ENCODE measurements around the gene MTF1. TPM values are rescaled to one million over a fixed set of nuclear protein-coding genes. Genes with fewer than 3 reads are reported as not detected.
"Not testable (repeated sequence)": the region's sequence is repeated elsewhere in the genome, so short reads cannot be mapped to it uniquely, and the experiment has no call there.

MTF1 gene
- total RNA-seq, result 10 to 100 TPM; 22.1 to 33.9 TPM

DNA sequence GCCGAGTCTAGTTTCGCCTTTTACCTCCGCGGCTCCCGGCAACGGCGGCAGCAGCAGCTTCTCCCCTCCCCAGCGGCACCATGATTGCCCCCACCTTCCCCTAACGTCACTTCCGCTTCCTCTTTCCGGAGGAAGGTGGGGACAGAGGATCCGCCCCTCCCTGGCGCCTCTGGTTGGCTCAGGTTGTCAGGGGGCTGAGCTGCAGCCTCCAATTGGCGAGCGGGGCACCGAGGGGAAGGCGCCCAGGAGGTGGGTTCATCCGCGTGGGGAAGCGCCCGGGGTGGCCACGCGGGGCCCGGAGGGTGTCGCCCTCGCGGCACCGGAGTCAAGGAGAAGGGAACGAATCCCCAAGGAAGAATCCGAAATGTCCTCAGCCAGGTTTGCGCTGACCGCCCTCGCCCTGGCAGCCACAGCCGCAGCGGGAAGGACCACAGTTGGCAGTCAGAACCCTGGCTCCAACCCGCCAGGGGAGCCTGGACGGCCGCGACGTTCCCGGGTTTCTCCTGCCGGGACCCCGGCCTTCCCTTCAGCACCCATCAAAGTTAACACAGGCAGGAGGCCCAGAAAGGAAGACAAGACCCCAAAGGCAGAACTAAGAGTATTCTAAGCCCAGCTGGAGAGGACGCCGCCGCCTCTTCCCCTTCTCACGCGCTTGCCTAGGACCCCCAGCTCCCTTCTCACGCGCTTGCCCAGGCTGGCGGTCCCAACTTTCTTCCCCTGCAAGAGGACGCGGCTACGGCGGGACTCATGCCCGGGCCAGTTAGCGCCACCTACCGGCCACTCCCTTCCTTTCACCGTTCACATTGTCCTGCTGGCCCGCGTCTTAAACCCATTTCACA is at the start of gene MTF1:
MTF1 (minus strand) TSS at position 86 of the 839 bp plus-strand sequence. CDS start 1,934 bp downstream, outside the sequence.
- H3K4me3 ChIP-seq, result peak within 1 kb of the TSS; percentile 85
- peaks cover 4% of the 10 kb centered on the region for H3K36me3 ChIP-seq
- H3K4me1 ChIP-seq, result no peaks in the 10 kb centered on the region
- peak; percentile 98 for DNase-seq
- no peaks in the 10 kb centered on the region for H3K9me3 ChIP-seq
- peak within 1 kb of the TSS; percentile 94 to 97 for H3K9ac ChIP-seq (ENCODE audit: low read depth in 2 of 2, low read length in 2 of 2)
- TF ChIP-seq, protein P1, sequence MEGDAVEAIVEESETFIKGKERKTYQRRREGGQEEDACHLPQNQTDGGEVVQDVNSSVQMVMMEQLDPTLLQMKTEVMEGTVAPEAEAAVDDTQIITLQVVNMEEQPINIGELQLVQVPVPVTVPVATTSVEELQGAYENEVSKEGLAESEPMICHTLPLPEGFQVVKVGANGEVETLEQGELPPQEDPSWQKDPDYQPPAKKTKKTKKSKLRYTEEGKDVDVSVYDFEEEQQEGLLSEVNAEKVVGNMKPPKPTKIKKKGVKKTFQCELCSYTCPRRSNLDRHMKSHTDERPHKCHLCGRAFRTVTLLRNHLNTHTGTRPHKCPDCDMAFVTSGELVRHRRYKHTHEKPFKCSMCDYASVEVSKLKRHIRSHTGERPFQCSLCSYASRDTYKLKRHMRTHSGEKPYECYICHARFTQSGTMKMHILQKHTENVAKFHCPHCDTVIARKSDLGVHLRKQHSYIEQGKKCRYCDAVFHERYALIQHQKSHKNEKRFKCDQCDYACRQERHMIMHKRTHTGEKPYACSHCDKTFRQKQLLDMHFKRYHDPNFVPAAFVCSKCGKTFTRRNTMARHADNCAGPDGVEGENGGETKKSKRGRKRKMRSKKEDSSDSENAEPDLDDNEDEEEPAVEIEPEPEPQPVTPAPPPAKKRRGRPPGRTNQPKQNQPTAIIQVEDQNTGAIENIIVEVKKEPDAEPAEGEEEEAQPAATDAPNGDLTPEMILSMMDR (IDR thresholded peaks at IDR 0.05), result peak; percentile 91
- intact Hi-C loops (cut with DNase I), result loop anchor here (5.0 to 10.0 kb wide), 3 partner anchors 47 to 255 kb away; partner anchors contain the start of gene CDCA8
- no peaks in the 10 kb centered on the region for H3K27me3 ChIP-seq
- peak within 1 kb of the TSS; percentile 84 for H3K27ac ChIP-seq

DNA sequence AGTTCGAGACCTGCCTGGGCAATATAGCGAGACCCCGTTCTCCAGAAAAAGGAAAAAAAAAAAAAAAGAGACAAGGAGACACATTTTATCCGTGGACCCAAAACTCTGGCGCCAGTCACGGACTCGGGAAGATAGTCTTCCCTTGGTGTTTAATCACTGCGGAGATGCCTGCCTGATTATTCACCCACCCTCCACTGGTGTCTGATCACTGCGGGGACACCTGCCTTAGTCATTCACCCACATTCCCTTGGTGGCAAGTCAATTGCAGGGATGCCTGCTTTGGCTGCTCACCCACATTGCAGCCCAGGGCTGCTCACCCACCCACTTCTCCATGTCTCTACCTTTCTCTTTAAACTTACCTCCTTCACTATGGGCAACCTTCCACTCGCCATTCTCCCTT is 49.1 kb upstream of the MTF1 start:
- not testable (repeated sequence) for H3K4me1 ChIP-seq; H3K27ac ChIP-seq; H3K9me3 ChIP-seq; H3K27me3 ChIP-seq; H3K4me3 ChIP-seq; H3K36me3 ChIP-seq; H3K9ac ChIP-seq (ENCODE audit: low read depth in 2 of 2, low read length in 2 of 2); DNase-seq
- intact Hi-C loops (cut with DNase I), result loop anchor here (5.0 kb wide), 1 partner anchor 59 kb away; no protein-coding TSS in a partner anchor

DNA sequence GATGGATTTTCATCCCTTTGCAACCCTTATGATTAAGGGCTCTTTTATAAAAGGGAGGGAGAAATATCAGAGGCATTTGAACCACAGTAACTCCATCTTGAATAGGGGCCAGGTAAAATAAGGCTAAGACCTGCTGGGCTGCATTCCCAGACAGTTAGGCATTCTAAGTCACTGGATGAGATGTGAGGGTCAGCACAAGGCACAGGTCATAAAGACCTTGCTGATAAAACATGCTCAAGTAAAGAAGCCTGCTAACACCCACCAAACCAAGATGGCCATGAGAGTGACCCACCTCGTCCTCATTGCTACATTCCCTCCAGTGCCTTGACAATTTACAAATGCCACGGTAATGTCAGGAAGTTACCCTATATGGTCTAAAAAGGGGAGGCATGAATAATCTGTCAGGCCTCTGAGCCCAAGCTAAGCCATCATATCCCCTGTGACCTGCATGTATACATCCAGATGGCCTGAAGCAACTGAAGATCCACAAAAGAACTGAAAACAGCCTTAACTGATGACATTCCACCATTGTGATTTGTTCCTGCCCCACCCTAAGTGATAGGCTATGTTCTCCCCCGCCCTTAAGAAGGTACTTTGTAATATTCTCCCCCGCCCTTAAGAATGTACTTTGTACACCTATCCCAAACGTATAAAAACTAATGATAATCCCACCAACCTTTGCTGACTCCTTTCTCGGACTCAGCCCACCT is 48.2 kb upstream of the MTF1 start:
- not testable (repeated sequence) for H3K4me3 ChIP-seq; H3K27me3 ChIP-seq; H3K36me3 ChIP-seq; H3K9ac ChIP-seq (ENCODE audit: low read depth in 2 of 2, low read length in 2 of 2); H3K4me1 ChIP-seq; H3K27ac ChIP-seq; DNase-seq; H3K9me3 ChIP-seq
- intact Hi-C loops (cut with DNase I), result loop anchor here (5.0 kb wide), 1 partner anchor 60 kb away; no protein-coding TSS in a partner anchor

DNA sequence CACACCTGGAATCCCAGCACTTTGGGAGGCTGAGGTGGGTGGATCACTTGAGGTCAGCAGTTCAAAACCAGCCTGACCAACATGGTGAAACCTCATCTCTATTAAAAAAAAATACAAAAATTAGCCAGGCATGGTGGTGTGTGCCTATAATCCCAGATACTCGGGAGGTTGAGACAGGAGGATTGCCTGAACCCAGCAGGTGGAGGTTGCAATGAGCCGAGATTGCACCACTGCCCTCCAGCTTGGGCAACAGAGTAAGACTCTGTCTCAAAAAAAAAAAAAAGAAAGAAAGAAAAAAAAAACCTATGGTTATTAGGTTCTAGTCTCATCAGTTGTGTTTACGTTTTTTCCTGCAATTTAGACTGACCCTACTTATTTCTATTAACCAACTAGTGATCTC is 47.2 kb upstream of the MTF1 start:
- not testable (repeated sequence) for H3K9ac ChIP-seq (ENCODE audit: low read depth in 2 of 2, low read length in 2 of 2); H3K36me3 ChIP-seq; DNase-seq; H3K4me3 ChIP-seq; H3K27ac ChIP-seq; H3K9me3 ChIP-seq; H3K4me1 ChIP-seq; H3K27me3 ChIP-seq
- intact Hi-C loops (cut with DNase I), result loop anchor here (5.0 kb wide), 1 partner anchor 61 kb away; no protein-coding TSS in a partner anchor

DNA sequence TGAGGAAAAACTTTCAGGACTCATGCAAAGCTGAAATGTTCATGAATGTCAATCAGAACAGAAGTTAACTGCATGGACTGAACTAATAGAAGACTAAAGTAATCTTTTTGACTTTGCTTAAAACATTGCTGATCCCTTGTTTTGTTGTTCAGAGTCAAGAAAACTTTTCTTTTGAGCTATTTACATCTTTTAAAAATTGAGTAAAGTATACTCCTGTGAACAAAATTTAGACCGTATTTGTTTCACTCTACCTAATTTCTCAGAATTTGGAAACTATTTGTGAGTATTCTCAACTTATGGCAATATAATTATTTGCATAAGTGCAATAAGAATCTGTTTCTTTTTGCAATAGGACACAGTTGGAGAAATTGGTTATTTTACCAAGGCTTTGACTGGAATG is 46.3 kb upstream of the MTF1 start:
- TF ChIP-seq, protein P1 (IDR thresholded peaks at IDR 0.05), result no peak
- Histone ChIP-seq H3K9me3 (no peaks in the 10 kb centered on the region), H3K4me1 (no peaks in the 10 kb centered on the region), H3K27me3 (no peaks in the 10 kb centered on the region), H3K4me3 (no peak overlapping the region), H3K27ac (no peak overlapping the region), H3K9ac (ENCODE audit: low read depth in 2 of 2, low read length in 2 of 2) (no peak overlapping the region), H3K36me3 (no peaks in the 10 kb centered on the region)
- intact Hi-C loops (cut with DNase I), result loop anchor here (5.0 kb wide), 1 partner anchor 62 kb away; no protein-coding TSS in a partner anchor
- no peak for DNase-seq

DNA sequence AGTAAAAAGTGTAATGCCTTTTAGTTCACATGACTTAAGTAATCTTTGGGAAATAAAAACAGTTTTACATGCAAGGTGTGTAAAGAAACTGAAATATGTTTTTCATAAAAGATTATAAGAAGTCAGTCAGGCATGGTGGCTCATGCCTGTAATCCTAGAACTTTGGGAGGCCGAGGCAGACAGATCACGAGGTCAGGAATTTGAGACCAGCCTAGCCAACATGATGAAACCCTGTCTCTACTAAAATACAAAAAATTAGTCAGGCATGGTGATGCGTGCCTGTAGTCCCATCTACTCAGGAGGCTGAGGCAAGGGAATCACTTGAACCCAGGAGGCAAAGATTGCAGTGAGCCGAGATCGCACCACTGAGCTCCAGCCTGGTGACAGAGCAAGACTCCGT is 44.5 kb upstream of the MTF1 start:
- H3K36me3 ChIP-seq; DNase-seq; H3K9ac ChIP-seq (ENCODE audit: low read depth in 2 of 2, low read length in 2 of 2); intact Hi-C loops (cut with DNase I); H3K9me3 ChIP-seq; H3K4me1 ChIP-seq; H3K27ac ChIP-seq; H3K27me3 ChIP-seq; H3K4me3 ChIP-seq: not testable (repeated sequence)

DNA sequence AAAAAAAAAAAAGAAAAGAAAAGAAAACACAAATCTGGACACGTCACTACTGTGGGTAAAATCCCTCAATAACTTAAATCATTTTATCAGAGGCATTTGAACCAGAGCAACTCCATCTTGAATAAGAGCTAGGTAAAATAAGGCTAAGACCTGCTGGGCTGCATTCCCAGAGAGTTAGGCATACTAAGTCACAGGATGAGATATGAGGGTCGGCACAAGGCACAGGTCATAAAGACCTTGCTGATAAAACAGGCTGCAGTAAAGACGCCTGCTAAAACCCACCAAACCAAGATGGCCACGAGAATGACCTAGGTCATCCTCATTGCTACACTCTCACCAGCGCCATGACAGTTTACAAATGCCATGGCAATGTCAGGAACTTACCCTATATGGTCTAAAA is 43.6 kb upstream of the MTF1 start:
- Histone ChIP-seq H3K27me3 (no peaks in the 10 kb centered on the region), H3K36me3 (no peaks in the 10 kb centered on the region), H3K27ac (no peak overlapping the region), H3K9me3 (no peaks in the 10 kb centered on the region), H3K4me1 (no peaks in the 10 kb centered on the region), H3K9ac (ENCODE audit: low read depth in 2 of 2, low read length in 2 of 2) (no peak overlapping the region), H3K4me3 (no peak overlapping the region)
- TF ChIP-seq, protein P1 (IDR thresholded peaks at IDR 0.05), result no peak
- intact Hi-C loops (cut with DNase I), result no loop called here
- DNase-seq, result no peak

All from colonic mucosa (tissue), 4 donors.